Measurements from ENCODE around the gene PRRC1.

The PRRC1 gene

DNA sequence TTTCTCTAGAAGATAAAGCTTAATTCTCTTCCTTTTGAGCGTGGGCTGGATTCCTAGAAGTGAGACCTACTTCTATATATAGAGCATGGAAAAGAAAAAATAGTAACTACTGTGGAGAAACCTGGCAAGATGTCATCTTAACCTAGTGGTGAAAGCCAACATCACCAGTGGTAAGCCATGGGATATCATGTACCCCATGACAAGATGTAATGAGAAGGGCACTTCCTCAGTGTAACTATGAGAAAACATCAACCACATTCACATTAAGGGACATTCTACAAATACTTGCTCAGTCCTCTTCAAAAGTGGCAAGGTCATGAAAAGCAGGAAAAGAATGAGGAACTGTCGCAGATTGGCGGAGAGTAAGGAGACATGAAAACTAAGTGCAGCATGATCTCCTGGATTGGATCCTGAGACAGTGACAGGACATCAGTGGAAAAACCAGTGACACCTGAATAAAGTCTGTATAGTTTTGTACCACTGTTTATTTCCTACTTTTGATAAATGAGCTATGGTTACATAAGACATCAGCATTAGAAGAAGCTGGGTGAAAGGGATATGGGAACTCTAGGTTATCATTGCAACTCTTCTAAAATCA is 65.4 kb downstream of the PRRC1 start:
- no peak for DNase-seq

DNA sequence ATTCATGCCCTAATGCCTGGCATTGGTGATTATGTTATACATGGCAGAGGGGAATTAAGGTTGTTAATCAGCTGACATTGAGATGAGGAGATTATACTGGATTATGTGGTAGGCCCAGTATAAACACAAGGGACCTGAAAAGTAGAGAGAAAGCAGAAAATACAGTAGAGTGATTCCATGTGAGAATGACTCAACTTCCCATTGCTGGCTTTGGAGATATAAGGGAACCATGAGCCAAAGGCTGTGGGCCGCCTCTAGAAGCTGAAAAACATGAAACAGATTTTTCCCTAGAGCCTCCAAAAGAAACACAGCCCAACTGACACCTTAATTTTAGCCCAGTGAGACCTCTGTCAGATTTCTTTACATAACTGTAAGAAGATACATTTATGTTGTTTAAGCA is 66.4 kb downstream of the PRRC1 start:
- DNase-seq: no peak

DNA sequence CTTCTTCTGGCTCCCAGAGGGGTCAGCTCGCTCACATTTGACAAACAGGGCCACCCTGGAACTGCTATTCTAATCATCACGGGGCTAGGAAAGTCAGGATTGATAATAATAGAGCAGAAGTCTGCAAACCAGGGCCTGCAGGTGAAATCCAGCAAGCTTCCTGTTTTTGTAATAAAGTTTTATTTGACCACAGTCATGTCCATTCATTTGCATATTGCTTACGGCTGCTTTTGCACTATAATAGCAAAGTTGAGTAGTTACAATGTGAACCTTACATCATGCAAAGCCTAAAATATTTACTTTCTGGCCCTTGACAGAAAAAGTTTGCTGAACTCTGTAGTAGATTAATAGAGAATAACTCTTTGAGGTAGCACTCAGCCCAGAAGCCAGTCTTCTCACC is 68.2 kb downstream of the PRRC1 start:
- no peak for DNase-seq

DNA sequence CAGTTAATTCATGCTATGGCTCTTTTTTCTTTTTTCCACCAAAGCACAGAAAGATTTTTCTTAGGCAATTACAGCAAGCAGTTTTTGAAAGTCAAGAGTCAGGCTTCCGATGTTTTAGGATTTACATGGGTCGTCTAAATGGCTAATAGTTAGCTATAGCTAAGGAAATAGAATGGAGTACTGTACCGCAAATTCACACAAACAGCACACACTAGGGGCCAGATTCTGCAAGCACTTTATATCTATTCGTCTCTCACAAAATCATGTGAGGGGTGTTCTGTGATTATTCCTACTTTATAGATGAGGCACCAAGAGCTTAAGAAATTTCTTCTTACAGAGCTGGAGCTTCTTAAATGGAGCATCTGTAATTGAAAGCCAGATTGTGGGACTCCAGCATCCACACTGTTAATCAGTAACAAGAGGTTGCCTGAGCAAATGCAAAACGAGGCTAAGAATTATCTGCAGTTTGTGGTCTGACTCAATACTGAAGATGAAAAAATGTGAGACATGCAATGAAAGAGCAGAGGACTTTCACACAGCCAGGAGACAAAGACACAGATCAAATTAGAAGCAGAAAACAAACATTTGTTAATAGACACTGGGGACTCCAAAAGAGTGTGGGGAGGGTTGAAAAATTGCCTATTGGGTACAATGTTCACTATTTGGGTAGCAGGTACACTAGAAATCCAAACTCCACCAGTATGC is 68.8 kb downstream of the PRRC1 start:
- DNase-seq: no peak

DNA sequence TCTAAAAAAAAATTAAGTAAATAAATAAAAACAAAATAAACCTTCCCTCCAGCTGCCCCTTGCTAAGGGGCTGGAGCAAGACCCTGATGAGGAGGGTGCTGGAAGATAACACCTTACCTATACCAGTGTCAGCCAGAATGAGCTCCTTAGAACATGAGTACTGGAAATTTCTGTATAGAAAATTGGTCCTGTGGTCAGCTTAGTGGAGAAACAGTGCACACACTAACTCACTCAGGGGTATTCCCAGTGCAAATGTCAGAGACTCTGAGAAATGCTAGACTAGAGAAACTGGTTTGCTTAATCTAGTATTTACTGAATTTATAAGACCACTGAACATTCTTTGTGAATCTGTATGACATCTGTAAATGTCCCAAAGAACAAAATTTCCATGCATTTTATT is 69.4 kb downstream of the PRRC1 start:
- no peak for DNase-seq

DNA sequence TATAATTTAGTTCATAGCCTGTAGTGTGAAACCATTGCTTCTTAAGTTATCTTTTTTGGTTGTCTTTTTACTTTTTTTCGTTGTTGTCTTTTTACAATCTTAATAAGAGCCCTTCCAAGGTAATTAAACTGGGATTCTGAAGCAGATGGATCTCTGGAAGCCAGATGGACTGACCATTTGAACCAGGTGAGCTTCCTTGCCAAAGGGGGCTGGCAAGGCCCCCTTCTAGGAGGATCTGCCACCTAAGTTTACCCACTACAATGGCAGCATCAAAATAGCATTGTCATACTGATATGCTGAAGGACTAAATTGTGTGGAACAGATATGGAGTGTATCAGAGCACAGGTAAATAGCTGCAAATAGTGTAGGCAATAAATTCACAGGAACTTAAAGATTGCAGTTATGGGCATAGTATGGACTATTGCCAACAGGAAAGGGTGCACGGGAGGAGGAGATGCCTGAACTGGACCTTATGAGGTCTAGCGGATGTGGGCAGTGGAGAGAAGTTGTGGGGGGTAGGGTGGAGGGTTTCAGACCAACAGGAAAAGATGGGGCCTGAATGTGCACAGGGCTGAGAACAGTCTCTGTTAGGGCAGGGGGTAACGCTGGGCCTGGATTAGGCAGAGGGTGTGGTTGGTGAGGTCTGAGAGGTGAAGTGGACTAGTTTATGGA is 69.9 kb downstream of the PRRC1 start:
- DNase-seq: no peak

DNA sequence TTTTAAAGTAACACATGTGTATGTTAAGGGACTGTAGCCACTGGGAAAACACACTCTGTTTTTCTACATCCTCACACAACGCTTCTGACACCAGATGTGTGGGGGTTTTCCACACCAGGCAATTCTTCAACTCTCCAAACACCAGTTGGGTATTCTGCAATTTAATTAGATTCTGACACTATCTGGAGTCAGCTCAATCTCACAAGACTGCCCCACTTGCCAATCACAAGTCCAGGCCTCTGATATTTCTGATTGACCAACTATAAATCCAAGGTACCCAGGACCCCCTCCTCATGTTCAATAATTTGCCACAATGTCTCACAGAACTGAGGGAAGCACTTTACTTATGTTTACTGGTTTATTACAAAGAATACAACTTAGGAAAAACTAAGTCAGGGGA is 70.9 kb downstream of the PRRC1 start:
- DNase-seq: no peak

DNA sequence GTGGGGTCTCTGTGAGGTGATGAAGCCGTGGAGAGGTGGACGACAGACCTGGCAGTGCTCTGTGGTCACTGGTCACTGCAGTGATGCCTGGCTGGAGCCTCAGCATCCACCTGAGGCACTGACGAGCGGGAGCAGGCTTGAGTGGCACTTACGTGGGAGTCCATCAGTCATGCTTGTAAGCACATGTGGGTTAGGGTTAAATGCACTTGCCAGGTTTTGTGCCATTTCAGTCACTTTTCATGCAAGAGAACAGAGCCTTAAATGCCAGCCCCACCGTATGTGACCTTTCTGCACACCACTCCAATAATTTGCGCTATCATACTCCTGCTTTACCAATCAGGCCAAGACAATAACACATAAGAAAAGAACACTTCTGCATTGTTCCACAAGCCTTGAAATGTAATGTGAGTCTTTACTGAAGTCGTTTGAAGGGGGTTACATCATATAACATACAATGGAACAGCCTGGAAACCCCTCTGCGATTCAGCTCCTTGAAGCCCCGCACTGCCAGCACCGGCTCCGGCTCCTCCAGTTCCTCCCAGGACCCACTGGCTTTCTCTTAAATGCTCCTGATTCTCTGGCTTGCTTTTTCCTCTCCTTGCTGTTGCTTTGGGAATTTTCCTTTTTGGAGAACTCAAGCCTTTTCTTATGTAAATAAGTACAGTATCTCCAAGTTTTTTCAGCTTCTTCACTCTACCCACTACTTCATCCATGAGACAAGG is 72.0 kb downstream of the PRRC1 start:
- DNase-seq: no peak

DNA sequence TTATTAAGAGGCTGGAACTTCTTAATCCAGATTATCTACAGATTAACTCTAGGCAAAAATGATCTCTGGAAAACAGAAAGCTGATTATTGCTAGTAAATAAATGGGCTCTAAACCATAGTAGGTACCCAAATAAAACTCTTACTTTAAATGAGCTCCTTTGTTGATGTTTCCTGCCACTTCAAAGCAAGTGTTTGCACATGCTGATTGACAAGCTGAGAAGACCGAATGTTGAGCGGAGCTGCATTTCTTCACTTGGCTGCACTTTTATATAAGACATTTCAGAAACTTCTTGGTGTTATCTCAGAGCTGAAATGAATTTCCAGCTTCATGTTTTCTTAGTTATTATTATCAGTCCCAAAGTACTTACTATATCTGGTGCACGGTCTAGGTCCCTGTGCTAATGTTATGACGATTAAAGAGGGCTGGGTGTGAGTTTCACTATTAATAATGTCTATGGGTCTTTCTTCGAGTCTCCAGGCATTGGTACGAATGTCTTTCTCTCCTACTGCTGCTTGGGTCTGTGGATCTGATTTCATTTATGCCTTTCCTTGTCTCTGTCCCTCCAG is 72.8 kb downstream of the PRRC1 start:
- DNase-seq: no peak

DNA sequence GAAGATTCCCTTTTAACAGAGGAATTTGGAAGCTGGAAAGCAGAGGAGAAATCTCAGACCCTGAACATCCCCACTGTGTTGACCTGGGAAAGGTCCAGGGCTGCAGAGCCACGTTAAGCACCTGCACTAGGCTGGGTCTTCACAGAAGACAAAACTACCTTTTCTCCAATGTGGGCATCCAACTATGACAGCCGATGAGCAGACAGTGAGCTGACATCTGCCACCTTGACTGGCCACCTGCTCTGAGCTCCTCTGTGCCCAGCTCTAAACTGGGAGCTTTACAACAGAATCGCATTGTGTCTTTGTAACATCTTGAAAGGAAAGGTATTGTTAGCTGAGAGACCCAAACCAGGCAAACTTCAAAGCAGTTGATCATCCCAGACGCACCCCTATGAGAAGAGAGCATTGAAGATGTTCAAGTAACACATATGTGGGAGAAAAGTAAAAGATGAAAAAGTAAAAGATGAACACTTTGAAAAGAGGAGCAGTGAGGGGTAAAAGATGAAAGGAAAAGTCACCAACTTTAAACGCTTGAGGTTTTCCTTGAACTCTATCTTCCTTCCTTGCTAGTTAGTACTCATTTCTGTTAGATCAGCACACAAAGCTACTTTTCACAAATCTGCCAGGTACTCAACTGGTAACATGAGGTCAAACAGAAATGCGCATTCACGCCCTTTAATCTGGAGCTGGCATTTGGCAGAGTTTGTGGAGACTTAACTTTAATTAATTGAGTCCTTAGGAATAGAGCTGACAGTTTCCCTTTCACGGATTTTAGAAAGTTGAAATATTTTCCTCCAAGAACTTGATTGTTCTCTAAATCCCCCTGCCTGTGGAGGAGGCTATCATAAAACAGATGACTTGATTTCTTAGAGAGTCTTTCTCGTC is 78.3 kb downstream of the PRRC1 start:
- DNase-seq: no peak

DNA sequence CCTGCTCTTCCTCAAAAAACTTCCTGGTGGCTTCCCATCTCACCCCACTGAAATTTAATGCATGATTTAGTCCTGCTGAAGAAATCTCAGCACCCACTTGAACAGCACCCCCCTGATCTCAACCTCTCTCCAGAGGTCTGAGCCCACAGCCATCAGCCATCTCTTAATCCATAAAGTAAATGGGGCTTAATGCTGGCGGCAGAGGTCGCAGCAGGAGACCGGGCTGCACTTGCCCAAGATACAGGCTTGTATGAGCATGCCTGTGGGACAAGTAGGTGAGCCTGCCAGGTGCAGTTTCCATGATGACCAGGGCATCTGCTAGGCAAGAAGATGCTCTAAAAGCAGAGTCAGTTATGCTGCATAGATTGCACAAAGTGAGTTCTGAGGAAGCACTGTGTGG is 79.1 kb downstream of the PRRC1 start:
- DNase-seq: no peak

DNA sequence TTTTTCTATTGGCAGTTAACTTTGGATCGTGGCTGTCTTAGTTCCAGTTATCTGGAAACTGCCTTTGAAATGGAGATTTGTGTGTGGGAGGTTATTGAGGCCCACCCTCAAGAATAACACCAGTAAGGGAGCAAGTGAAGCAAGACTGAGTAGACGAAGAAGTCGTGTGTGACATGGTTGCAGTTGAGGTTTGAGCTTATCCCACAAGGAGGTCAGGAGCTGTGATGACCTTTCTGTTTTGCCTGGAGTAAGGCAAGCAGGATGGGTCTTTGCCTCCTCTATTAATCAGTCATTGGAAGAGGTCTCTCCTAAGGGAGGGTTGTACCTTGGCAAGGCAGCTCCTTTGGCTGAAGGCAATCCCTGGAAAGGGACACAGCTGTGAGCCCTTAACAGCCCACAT is 81.9 kb downstream of the PRRC1 start:
- DNase-seq: no peak

DNA sequence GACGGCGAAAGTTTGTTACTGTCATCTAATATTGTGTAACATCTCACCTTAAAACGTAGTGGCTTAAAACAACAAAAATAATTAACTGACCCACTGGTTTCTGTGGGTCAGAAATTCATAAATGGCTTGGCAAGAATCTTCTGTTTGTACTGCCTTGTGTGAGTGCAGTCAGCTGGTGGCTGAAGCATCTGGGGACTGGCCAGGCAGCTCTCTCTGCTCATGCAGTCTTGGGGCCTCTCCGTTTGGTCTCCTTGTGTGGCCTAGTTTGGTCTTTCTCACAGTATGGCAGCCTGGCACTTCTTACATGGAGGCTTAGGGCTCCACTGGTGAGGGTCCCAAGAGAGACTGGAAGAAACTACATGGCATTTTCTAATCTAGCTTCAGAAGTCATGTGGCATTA is 82.4 kb downstream of the PRRC1 start:
- DNase-seq: no peak

DNA sequence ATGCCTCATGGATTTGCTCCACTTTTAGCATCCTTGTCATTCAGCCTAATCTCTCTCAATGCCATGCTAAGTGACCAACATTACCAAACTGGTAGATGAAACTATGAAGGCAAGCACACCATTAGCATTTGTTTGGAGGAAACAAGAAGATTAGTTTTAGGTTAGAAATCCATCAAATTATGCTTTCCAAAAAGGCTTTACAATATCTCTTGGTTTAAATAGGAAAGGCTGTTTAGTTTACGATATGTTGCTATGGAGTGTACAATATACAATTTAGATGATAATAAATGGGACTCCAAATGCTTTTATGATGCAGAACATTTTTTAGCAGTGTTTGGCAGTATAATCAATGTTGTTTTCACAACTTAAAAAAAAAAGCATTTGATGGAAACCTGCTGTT is 83.7 kb downstream of the PRRC1 start:
- DNase-seq: no peak

DNA sequence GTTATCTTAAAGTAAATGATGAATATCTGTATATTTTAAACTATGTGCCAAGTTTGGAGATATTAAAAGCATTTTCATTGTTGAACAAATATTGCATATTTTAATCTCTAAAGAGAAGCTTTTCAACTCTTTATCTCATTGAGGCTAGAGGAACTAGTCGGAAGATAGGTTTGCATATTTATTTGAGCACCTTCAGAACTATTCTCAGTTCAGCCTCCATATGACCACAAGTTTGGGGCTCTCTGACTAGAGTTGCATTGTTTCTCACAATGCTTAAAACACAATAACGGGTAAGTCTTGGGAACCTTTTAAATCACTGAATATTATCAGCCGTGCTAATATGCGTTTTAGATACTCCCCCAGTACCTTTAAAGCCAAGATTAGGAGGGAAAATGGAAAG is 84.2 kb downstream of the PRRC1 start:
- no peak for DNase-seq

DNA sequence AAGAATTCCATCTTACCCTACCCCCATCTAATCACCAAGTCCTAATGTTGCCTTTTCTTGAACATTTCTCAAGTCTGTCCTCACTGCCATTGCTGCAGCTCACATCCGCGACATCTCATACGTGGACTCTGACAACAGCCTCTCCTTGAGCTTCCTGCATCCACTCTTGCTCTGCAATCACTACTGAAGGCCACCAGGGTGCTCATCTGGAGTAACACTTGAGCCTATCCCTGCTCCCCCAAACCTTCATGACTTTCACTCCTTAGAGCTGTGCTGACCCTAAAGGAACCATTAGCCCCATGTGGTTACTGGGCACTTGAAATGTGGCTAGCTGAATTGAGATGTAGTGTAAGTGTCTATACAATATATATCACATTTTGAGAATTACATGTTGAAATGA is 85.0 kb downstream of the PRRC1 start:
- DNase-seq: no peak

DNA sequence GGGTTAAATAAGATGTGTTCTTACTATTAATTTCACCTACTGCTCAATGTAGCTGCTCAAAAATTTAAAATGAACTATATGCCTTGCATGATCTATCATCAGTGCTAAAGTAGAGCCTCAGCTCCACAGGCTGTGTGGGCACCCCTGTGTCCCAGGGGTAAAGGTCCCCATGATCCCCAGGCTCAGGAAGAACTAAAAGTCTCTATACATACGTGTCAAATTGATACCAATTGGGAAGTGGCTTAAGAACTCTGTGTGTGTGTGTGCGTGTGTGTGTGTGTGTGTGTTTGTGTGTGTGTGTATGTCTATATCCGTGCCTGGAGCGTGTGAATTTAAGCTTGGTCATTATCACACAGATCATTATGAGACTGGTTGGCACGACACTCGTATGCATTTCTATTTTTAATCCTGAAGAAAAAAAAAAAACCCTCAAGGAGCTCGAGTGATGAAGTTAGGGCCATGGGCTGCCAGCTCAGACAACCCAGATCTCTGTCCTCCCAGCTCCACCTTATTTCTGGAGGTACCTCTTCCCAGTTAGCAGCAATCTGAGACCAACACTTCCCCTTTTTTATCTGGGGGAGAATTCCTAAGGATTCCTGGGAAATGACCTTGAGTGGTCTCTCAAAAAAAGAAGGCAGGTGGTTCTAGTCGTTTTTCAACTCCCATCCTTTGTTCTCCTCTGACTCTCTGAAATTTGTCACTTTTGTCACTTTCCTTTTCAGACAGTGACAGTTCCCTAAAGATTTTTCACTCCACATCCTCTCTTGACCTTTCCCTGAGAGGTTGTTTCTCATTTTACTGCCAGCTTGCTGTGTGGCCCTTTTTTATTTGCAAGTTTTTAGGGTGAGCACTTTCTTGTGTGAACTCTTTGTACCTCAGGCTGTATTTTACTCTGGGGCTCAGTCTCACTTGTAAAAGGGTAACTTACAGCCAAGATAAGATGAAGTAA is 85.7 kb downstream of the PRRC1 start:
- DNase-seq: no peak

Measured in activated CD4-positive, alpha-beta T cell treated with anti-CD3 and anti-CD28 coated beads for 4 hours (primary cell).